Heart left ventricle (tissue), 13 donors: Measurements from ENCODE around the gene MGMT.

Experiments
- POLR2A ChIP-seq, 2 donors: fragments of 450-650 bp; IDR thresholded peaks; one replicate each; pipeline ENCODE4 v1.6.1; 2017; ENCODE audit warnings: antibody characterized with exemption in 2 of 2, mild to moderate bottlenecking in 2 of 2, moderate library complexity in 2 of 2
- TF ChIP-seq, protein P1 (sequence below), 12 donors: fragments of 200-600 bp; sonication (generic) in 4 of 12; IDR thresholded peaks; one replicate each; pipeline versions ENCODE4 v1.5.0 to v1.8.0; 2018 to 2022; ENCODE audit warnings: antibody characterized with exemption in 12 of 12, mild to moderate bottlenecking in 5 of 12
- donor health status: ischemic (EF 13 %, LVEDD 7.1; RV severe dilation, severe dysfunction).
- donor health status: DM: no; HTN: yes; CAD: no.
- donor health status: DM: no; HTN: no; CAD: no.
- donor health status: ischemic (EF 25% LVEDD 6.9; RV normal size, moderate dysfunction).
- donor health status: ischemic (EF 25% LVEDD 5.7; RV mildly dilated, moderate dysfunction).
- donor health status: ischemic (EF 35%, LVEDD 5.7; RV mildly dilated, moderate dysfunction).
- donor health status: nonischemic (EF 11% LVEDD 7.7; RV severe dilation, severe dysfunction).
- donor health status: DM: yes; HTN: yes; CAD: no.
- donor health status: PGD.
- donor health status: ischemic (EF 29% LVEDD 5.4; RV normal size, mild dysfunction).
- donor health status: nonischemic (EF 23%, LVEDD 6.1; RV moderate dilation, normal function).

DNA sequence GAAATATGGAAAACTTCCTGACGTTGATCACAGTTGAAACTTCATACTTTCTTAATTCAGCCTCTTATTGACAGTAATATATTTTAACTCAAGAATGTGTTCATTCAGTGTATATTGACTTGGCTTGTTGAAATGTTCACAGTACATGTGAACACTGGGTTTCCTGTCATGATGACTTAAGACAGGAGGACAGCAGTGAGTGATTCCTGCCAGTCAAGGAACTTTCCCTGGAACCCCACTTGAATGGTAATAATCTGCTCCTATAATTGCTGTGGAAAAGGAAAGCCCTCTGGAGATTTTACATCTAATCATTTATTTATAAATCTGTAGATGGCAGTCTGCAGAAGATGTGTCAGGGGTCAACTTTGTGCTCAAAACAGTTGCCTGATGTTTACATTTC, 216.5 kb downstream of the MGMT start:
- TF ChIP-seq, protein P1, sequence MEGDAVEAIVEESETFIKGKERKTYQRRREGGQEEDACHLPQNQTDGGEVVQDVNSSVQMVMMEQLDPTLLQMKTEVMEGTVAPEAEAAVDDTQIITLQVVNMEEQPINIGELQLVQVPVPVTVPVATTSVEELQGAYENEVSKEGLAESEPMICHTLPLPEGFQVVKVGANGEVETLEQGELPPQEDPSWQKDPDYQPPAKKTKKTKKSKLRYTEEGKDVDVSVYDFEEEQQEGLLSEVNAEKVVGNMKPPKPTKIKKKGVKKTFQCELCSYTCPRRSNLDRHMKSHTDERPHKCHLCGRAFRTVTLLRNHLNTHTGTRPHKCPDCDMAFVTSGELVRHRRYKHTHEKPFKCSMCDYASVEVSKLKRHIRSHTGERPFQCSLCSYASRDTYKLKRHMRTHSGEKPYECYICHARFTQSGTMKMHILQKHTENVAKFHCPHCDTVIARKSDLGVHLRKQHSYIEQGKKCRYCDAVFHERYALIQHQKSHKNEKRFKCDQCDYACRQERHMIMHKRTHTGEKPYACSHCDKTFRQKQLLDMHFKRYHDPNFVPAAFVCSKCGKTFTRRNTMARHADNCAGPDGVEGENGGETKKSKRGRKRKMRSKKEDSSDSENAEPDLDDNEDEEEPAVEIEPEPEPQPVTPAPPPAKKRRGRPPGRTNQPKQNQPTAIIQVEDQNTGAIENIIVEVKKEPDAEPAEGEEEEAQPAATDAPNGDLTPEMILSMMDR (IDR thresholded peaks at IDR 0.05), result no peak
- TF ChIP-seq POLR2A (IDR thresholded peaks at IDR 0.05), result no peak
